K562 (cell line): Measurements from ENCODE around the gene CFD. TPM values are rescaled to one million over a fixed set of nuclear protein-coding genes. Genes with fewer than 3 reads are reported as not detected.

ENCODE experiments used
- CCNT2 ChIP-seq: IDR thresholded peaks from 2 replicates; pipeline ENCODE4 v1.6.1; 2011; ENCODE audit warnings: borderline replicate concordance, low read depth, mild to moderate bottlenecking, moderate library complexity, mixed read lengths, low read length; ENCODE audit not compliant: insufficient read length; ENCODE audit errors: extremely low read depth
- CEBPG ChIP-seq, 3 experiments: fragments of 200-800 bp in 1 of 3; sonication (Bioruptor generic) in 1 of 3; sonication (generic) in 1 of 3; formaldehyde crosslinking in 1 of 3; IDR thresholded peaks in 2 of 3; conservative IDR thresholded peaks in 1 of 3; 2 replicates each; pipeline versions ENCODE4 v1.6.1 to v1.8.0; 2016 to 2022; ENCODE audit warnings: missing compliant biosample characterization in 2 of 3, missing genetic modification characterization in 2 of 3, mild to moderate bottlenecking in 1 of 3, missing genetic modification reagents in 1 of 3
- CEBPZ ChIP-seq: fragments of 150-350 bp; IDR thresholded peaks from 2 replicates; pipeline ENCODE4 v1.6.1; 2014; ENCODE audit warnings: low read depth, mild to moderate bottlenecking, low read length, borderline replicate concordance
- DDX20 ChIP-seq: fragments of 450-650 bp; IDR thresholded peaks from 2 replicates; pipeline ENCODE4 v1.6.1; 2016; ENCODE audit warnings: missing genetic modification characterization, low read depth, mild to moderate bottlenecking, missing compliant biosample characterization, moderate library complexity
- E2F6 ChIP-seq, 2 experiments: IDR thresholded peaks; 2 replicates each; pipeline ENCODE4 v1.6.1; 2011; ENCODE audit warnings: borderline replicate concordance in 1 of 2, control low read depth in 1 of 2, low read depth in 1 of 2, low read length in 1 of 2, mild to moderate bottlenecking in 1 of 2, mixed read lengths in 1 of 2, moderate library complexity in 1 of 2; ENCODE audit not compliant: insufficient read depth in 1 of 2, insufficient read length in 1 of 2, poor library complexity in 1 of 2, severe bottlenecking in 1 of 2; ENCODE audit errors: extremely low read depth in 1 of 2
- ID3 ChIP-seq, 2 experiments: fragments of 250-450 bp in 1 of 2; fragments of 450-650 bp in 1 of 2; sonication (Bioruptor Pico) in 1 of 2; IDR thresholded peaks; 2 replicates each; pipeline versions ENCODE4 v1.6.1 to v1.8.0; 2016 to 2021; ENCODE audit warnings: mild to moderate bottlenecking in 2 of 2, moderate library complexity in 2 of 2, missing compliant biosample characterization in 1 of 2, missing genetic modification characterization in 1 of 2
- MIER1 ChIP-seq: fragments of 450-650 bp; IDR thresholded peaks from 2 replicates; pipeline ENCODE4 v1.6.1; 2016; ENCODE audit warnings: antibody characterized with exemption, mild to moderate bottlenecking, low read depth
- MXI1 ChIP-seq: IDR thresholded peaks from 2 replicates; pipeline ENCODE4 v1.6.1; 2011; ENCODE audit warnings: low read depth, mild to moderate bottlenecking, improper control_type of control experiment, low read length
- NUFIP1 ChIP-seq: fragments of 450-650 bp; IDR thresholded peaks from 2 replicates; pipeline ENCODE4 v1.6.1; 2018; ENCODE audit not compliant: partially characterized antibody
- PCBP2 ChIP-seq: fragments of 200-400 bp; formaldehyde crosslinking; IDR thresholded peaks from 2 replicates; pipeline ENCODE4 v1.6.1; 2018; ENCODE audit warnings: low read length, low read depth, mild to moderate bottlenecking, moderate library complexity; ENCODE audit not compliant: poor library complexity, severe bottlenecking
- POLR2B ChIP-seq: fragments of 450-650 bp; IDR thresholded peaks from 2 replicates; pipeline ENCODE4 v1.6.1; 2018; ENCODE audit warnings: low read depth; ENCODE audit not compliant: partially characterized antibody
- POLR3A ChIP-seq: IDR thresholded peaks from 2 replicates; pipeline ENCODE4 v1.6.1; 2011; ENCODE audit warnings: borderline replicate concordance, mild to moderate bottlenecking, moderate library complexity; ENCODE audit not compliant: insufficient read length, insufficient read depth; ENCODE audit errors: extremely low read depth
- SMARCA5 ChIP-seq: fragments of 450-650 bp; IDR thresholded peaks from 2 replicates; pipeline ENCODE4 v1.6.1; 2016
- SPI1 ChIP-seq: IDR thresholded peaks from 2 replicates; pipeline ENCODE4 v1.6.1; 2011; ENCODE audit warnings: low read depth, low read length, control low read depth, borderline replicate concordance
- TEAD1 ChIP-seq, 2 experiments: fragments of 450-650 bp in 1 of 2; sonication (generic) in 1 of 2; formaldehyde crosslinking; IDR thresholded peaks; 2 replicates each; pipeline versions ENCODE4 v1.4.0 to v1.8.0; 2020 to 2022; ENCODE audit warnings: mild to moderate bottlenecking in 2 of 2, missing genetic modification reagents in 1 of 2
- ZBTB7A ChIP-seq: IDR thresholded peaks from 2 replicates; pipeline ENCODE4 v1.6.1; 2011; ENCODE audit warnings: low read depth, mild to moderate bottlenecking, low read length, moderate library complexity, borderline replicate concordance; ENCODE audit not compliant: control insufficient read depth
- ZNF165 ChIP-seq: fragments of 250-450 bp; sonication (Bioruptor Pico); IDR thresholded peaks from 2 replicates; pipeline ENCODE4 v1.4.0; 2020; ENCODE audit warnings: borderline replicate concordance
- ZNF212 ChIP-seq: fragments of 450-650 bp; formaldehyde crosslinking; IDR thresholded peaks from 2 replicates; pipeline ENCODE4 v1.4.0; 2020; ENCODE audit warnings: mild to moderate bottlenecking
- ZNF23 ChIP-seq: fragments of 250-450 bp; sonication (Bioruptor Pico); IDR thresholded peaks from 2 replicates; pipeline ENCODE4 v1.4.0; 2020; ENCODE audit warnings: mild to moderate bottlenecking
- ZNF589 ChIP-seq: fragments of 200-800 bp; sonication (Bioruptor generic); IDR thresholded peaks from 2 replicates; pipeline ENCODE4 v1.6.1; 2016; ENCODE audit warnings: low read depth, missing genetic modification characterization, missing compliant biosample characterization
- polyA plus RNA-seq, 8 experiments: library from polyadenylated mRNA; depleted of rRNA in 4 of 8; stranded (reverse) in 5 of 8; unstranded in 3 of 8; fragments of >200 nt; fragmentation: Nextera tagmentation in 2 of 8; fragmentation: Illumina TruSeq in 1 of 8; extraction: Ambion mirVana in 2 of 8; extraction: Trizol in 1 of 8; gene quantifications; 2 replicates each; pipeline versions ENCODE4 v1.2.1 to v1.2.3, GENCODE V29; 2011 to 2014; ENCODE audit warnings: inconsistent platforms in 1 of 8, missing spikeins in 1 of 8
- total RNA-seq, 7 experiments: library from RNA; depleted of rRNA in 6 of 7; stranded (reverse); fragments of >200 nt in 6 of 7; fragmentation: Illumina TruSeq in 2 of 7; extraction: Trizol in 2 of 7; gene quantifications; 2 replicates each; pipeline versions ENCODE4 v1.2.1 to v1.2.3, GENCODE V29; 2011 to 2021; ENCODE audit warnings: low replicate concordance in 1 of 7

CFD gene
- total and polyA plus RNA-seq, 9 of the 15 experiments (the other 6 are each of a cell fraction or from before 2014, with no cell fraction given): 0.52 to 59.4 (median 7.6) TPM

GRCh38 chr19:813219-814151 lies 46.0 kb upstream of the CFD start (continued):
- no peak for TF ChIP-seq CEBPZ
- TF ChIP-seq DDX20 (tag): no peak
- no peak for TF ChIP-seq SPI1
- no peak for TF ChIP-seq E2F6 (IDR thresholded peaks at IDR 0.05; ENCODE audit: borderline replicate concordance in 1 of 2, extremely low read depth in 1 of 2, insufficient read depth in 1 of 2, insufficient read length in 1 of 2, low read depth in 1 of 2, low read length in 1 of 2, poor library complexity in 1 of 2, severe bottlenecking in 1 of 2)
- no peak for TF ChIP-seq ZBTB7A
- no peak for TF ChIP-seq TEAD1 (CRISPR knock-in tag; IDR thresholded peaks at IDR 0.05)
- peak; percentile 7 for TF ChIP-seq CCNT2
- no peak for TF ChIP-seq ZNF165 (CRISPR knock-in tag)
- no peak for TF ChIP-seq SMARCA5
- no peak for TF ChIP-seq POLR3A
- no peak for TF ChIP-seq ZNF212 (CRISPR knock-in tag)
- no peak for TF ChIP-seq ZNF23 (CRISPR knock-in tag)
- no peak for TF ChIP-seq MIER1
- no peak for TF ChIP-seq NUFIP1
- TF ChIP-seq ID3 (CRISPR knock-in tag; IDR thresholded peaks at IDR 0.05): no peak
- TF ChIP-seq ID3 (tag; IDR thresholded peaks at IDR 0.05): no peak
- TF ChIP-seq PCBP2: peak; percentile 28
- TF ChIP-seq POLR2B: no peak
- TF ChIP-seq MXI1: no peak
- no peak for TF ChIP-seq ZNF589 (CRISPR knock-in tag)
- TF ChIP-seq CEBPG (CRISPR knock-in tag; IDR thresholded peaks at IDR 0.05): no peak
- TF ChIP-seq CEBPG (tag; conservative IDR thresholded peaks at IDR 0.05 in 1 of 2, IDR thresholded peaks at IDR 0.05 in 1 of 2): no peak
